GM03348 (cell line): Measurements from ENCODE around the gene CNNM3.
A peak's percentile ranks its signal among the peaks of the same experiment; 100 is the strongest.

Source experiments
- DNase-seq: peaks from one replicate; pipeline ENCODE4 v3.0.0; 2012; ENCODE audit warnings: low spot score

Gene CNNM3

GRCh38 chr2:96819128-96819875, 3.2 kb downstream of the CNNM3 start:
- no peak for DNase-seq

- DNase-seq = no peak
Observed at GRCh38 chr2:96819876-96820511, 3.9 kb downstream of the CNNM3 start.

- DNase-seq = no peak
Observed at GRCh38 chr2:96821113-96821675, 5.1 kb downstream of the CNNM3 start.

- DNase-seq = no peak
Observed at GRCh38 chr2:96822786-96823185, 6.7 kb downstream of the CNNM3 start.

- no peak for DNase-seq
Observed at GRCh38 chr2:96823198-96823597, 7.1 kb downstream of the CNNM3 start.

- no peak for DNase-seq
Observed at GRCh38 chr2:96824079-96824870, 8.2 kb downstream of the CNNM3 start.

GRCh38 chr2:96825057-96825456, 9.0 kb downstream of the CNNM3 start:
- DNase-seq = no peak

- no peak for DNase-seq
Observed at GRCh38 chr2:96826546-96827278, 10.6 kb downstream of the CNNM3 start.

- no peak for DNase-seq
Observed at GRCh38 chr2:96828436-96828835, 12.4 kb downstream of the CNNM3 start.

GRCh38 chr2:96828874-96829273, 12.8 kb downstream of the CNNM3 start:
- DNase-seq = no peak

GRCh38 chr2:96830044-96830562, 14.0 kb downstream of the CNNM3 start:
- DNase-seq = no peak

- no peak for DNase-seq
Observed at GRCh38 chr2:96831679-96832078, 15.6 kb downstream of the CNNM3 start.

- DNase-seq = no peak
Observed at GRCh38 chr2:96832408-96832753, 16.3 kb downstream of the CNNM3 start.

GRCh38 chr2:96832754-96833507, 16.9 kb downstream of the CNNM3 start:
- DNase-seq = peak; percentile 56

GRCh38 chr2:96835830-96836229, 19.8 kb downstream of the CNNM3 start:
- DNase-seq = no peak

GRCh38 chr2:96837575-96837974, 21.5 kb downstream of the CNNM3 start:
- no peak for DNase-seq

GRCh38 chr2:96838345-96839292, 22.6 kb downstream of the CNNM3 start:
- no peak for DNase-seq

GRCh38 chr2:96839293-96839874, 23.3 kb downstream of the CNNM3 start:
- DNase-seq = no peak
